Lower lobe of right lung (tissue), 2 donors: ENCODE measurements around the gene ZNRD2. TPM values are rescaled to one million over a fixed set of nuclear protein-coding genes. Genes with fewer than 3 reads are reported as not detected.

Experiments
- ATAC-seq, 2 donors: fragments of 200-7000 bp; cut with Tn5 transposase; one replicate each; pipeline ENCODE4 v1.9.1; 2020 to 2022; ENCODE audit warnings: mild to moderate bottlenecking in 2 of 2, moderate library complexity in 2 of 2
- DNase-seq: peaks from one replicate; pipeline ENCODE4 v3.0.0-alpha.2; 2020
- H3K27ac ChIP-seq: fragments of 200-600 bp; one replicate; pipeline ENCODE4 v1.8.0; 2022
- H3K27me3 ChIP-seq: fragments of 200-600 bp; one replicate; pipeline ENCODE4 v1.8.0; 2022; ENCODE audit warnings: low read depth
- H3K36me3 ChIP-seq: fragments of 200-600 bp; one replicate; pipeline ENCODE4 v1.8.0; 2022; ENCODE audit warnings: mild to moderate bottlenecking
- H3K4me1 ChIP-seq: fragments of 200-600 bp; one replicate; pipeline ENCODE4 v1.8.0; 2022
- H3K4me3 ChIP-seq: fragments of 200-600 bp; one replicate; pipeline ENCODE4 v1.8.0; 2022; ENCODE audit warnings: mild to moderate bottlenecking
- H3K9me3 ChIP-seq: fragments of 200-600 bp; one replicate; pipeline ENCODE4 v1.8.0; 2022
- intact Hi-C: fragments of 100-400 bp; cut with DNase I; formaldehyde crosslinking; loops from one replicate; pipeline ENCODE4 v1.11.0; 2022
- total RNA-seq: library from RNA; stranded (reverse); fragmentation: NEBNext Ultra II Directional; extraction: Animal tissue kit (Norgen Biotek cat#: 25700); gene quantifications from one replicate; pipeline ENCODE4 v1.2.1, GENCODE V29; 2021
- TF ChIP-seq, protein P1 (sequence below): fragments of 200-600 bp; IDR thresholded peaks from one replicate; pipeline ENCODE4 v1.8.0; 2022; ENCODE audit warnings: antibody characterized with exemption, mild to moderate bottlenecking
- donor health status: DM: no; HTN: yes; CAD: no; lungs with severe emphysema.

Gene ZNRD2
- total RNA-seq, 1 donor from 2014 or later: 25.1 TPM

DNA sequence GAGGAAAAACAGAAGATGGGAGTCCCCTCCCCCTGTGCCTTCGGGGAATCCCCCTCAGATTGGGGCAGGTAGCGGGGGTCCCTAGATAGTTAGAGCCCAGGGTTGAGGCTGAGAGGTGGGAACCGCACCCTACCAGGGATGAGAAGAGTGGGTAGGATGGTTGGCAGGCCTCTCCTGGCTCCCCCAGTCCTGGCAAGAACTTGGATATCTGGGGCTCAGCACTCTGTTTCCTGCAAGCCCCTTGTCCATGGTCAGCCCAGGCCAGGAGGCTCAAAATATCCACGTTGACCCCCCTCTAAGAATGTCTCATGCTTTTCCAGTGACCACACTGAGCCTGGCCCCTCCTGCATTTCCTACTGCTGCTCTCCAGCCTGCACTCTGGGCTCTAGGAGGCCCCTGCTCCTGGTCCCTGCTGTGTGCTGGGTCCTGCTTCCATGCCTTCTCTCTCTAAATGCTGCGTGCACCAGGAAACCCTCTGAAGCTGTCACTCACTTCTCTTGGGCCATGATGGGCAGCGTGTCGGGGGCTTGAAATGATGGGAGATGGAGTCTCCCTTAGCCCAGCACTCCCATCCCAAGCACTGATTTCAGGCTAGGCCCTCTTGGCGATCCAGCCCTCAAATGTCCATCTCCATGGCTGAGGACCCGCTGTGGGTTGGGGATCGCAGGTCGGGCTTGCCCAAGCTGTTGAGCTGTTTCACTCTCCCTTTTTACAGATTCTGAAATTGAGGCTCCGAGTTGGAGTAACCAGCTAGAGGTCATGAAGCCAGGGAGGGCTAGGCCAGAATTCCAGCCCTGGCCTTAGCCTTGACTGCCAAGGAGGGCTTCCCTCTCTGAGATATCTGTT is 41.7 kb downstream of the ZNRD2 start:
- DNase-seq (no peak), ATAC-seq (no peak)
- peak overlapping the region; percentile 95 for H3K4me3 ChIP-seq
- H3K9me3 ChIP-seq: no peaks in the 10 kb centered on the region
- intact Hi-C loops: no loop called here
- H3K36me3 ChIP-seq: peaks cover 48% of the 10 kb centered on the region
- H3K27me3 ChIP-seq: no peaks in the 10 kb centered on the region
- H3K4me1 ChIP-seq: peaks cover 67% of the 10 kb centered on the region
- TF ChIP-seq, protein P1, sequence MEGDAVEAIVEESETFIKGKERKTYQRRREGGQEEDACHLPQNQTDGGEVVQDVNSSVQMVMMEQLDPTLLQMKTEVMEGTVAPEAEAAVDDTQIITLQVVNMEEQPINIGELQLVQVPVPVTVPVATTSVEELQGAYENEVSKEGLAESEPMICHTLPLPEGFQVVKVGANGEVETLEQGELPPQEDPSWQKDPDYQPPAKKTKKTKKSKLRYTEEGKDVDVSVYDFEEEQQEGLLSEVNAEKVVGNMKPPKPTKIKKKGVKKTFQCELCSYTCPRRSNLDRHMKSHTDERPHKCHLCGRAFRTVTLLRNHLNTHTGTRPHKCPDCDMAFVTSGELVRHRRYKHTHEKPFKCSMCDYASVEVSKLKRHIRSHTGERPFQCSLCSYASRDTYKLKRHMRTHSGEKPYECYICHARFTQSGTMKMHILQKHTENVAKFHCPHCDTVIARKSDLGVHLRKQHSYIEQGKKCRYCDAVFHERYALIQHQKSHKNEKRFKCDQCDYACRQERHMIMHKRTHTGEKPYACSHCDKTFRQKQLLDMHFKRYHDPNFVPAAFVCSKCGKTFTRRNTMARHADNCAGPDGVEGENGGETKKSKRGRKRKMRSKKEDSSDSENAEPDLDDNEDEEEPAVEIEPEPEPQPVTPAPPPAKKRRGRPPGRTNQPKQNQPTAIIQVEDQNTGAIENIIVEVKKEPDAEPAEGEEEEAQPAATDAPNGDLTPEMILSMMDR: no peak
- peak overlapping the region; percentile 95 for H3K27ac ChIP-seq

DNA sequence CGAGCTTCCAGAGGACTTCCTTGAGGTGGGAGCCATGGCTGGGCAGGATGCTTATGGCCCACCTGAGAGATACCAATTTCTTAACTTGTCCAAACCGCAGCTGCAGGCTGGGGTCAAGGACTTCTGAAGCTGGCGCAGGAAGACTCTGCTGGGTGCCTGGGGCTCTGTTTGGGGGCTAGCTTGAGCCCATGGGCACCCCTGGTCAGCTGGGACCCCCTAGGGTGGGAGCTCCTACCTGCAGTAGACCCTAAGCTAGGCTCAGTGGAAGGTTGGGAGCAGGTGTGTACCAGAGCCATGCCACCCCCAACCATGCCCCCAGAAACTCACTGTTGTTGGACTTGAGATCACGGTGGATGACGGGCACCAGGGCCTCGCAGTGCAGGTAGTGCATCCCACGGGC is 42.4 kb downstream of the ZNRD2 start:
- Histone ChIP-seq H3K27me3 (no peaks in the 10 kb centered on the region), H3K9me3 (no peaks in the 10 kb centered on the region), H3K4me1 (peaks cover 69% of the 10 kb centered on the region), H3K36me3 (peaks cover 46% of the 10 kb centered on the region), H3K27ac (peak overlapping the region; percentile 95), H3K4me3 (peak overlapping the region; percentile 95)
- ATAC-seq (no peak), DNase-seq (no peak)
- TF ChIP-seq, protein P1: no peak
- intact Hi-C loops: no loop called here

DNA sequence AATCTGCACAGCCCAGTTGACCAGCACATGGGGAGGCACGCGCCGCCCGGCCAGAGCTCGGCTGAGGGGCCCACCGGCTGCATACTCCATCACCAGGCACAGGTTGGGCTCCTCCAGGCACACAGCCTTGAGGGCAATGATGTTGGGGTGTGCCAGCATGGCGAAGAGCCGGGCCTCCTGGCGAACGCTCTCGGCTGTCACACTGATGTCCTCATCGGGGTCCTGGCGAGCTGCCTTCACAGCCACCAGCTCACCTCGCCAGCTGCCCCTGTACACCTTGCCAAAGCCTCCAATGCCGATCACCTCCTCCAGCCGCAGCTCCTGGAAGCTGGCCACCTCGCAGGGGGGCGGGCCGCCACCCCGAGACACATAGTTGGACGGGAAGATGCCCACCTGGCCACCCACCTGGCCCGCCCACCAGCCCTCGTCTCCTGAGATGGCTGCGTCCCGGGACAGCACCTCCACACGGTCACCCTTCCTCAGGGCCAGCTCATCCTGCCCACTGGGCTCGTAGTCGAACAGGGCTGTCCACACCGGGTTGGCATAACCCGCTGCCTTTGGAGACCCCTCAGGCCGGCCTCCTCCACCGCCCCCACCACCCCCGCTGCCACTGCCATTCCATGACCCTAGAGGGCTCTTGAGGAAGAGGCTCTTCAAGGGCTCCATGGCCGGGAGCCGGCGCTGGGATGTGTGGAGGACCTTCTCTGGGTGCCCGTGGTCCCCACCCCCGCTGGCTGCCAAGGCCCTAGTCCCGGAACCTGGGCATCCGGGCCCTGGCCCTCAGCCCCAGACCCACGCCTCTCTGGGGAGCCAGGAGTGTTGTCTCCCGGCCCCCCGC is 43.0 kb downstream of the ZNRD2 start:
- peaks cover 65% of the 10 kb centered on the region for H3K4me1 ChIP-seq
- peak; percentile 70 for DNase-seq

DNA sequence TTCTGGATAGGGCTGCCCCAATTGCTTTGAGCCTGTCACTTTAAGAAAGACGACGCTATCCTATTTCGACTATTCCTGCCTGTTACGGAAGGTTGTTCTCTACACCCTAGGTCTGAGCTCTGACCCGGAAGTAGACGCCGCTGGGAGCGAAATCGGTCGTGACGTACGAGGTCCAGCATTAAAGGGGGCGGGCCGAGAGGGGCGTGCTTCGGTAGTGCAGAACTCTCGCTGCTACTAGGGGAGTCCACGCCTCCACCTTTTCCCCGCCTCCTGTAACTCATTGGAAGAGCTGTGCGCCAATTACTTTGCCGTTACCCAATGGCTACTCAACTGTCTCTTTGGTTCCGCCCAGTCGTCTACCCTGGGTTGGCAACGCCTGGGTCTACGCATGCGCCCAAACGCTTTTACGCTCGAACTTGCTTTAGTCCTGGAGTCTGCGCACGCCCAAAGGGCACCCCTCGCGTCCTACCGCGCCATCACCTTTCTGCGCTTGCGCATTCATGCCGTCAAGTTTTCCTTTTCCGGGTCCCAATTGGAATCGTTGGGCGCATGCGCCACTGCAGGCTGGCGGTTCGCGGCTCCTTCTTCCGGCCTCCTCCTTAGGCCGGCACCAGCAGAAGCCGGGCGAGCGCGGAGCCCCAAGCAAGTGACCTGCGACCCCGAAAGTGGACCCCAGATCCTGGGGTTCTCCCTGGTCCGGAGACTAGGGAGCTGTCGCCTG is 45.1 kb downstream of the ZNRD2 start, which contains the start of gene PCNX3:
Gene PCNX3, plus strand, starts transcription at position 548 of the 721 bp plus-strand sequence. CDS start 536 bp downstream, outside the sequence.
- Histone ChIP-seq H3K36me3 (peaks cover 46% of the 10 kb centered on the region), H3K27me3 (no peaks in the 10 kb centered on the region), H3K4me3 (peak within 1 kb of the TSS; percentile 95), H3K4me1 (peaks cover 44% of the 10 kb centered on the region), H3K27ac (peak within 1 kb of the TSS; percentile 95), H3K9me3 (no peaks in the 10 kb centered on the region)
- TF ChIP-seq, protein P1: no peak
- intact Hi-C loops: no loop called here
- ATAC-seq: peak; percentile 86 to 91
- peak; percentile 100 for DNase-seq

More for the DNA sequence above, 43.0 kb downstream of the ZNRD2 start:
- Histone ChIP-seq H3K9me3 (no peaks in the 10 kb centered on the region), H3K27ac (peak overlapping the region; percentile 95), H3K36me3 (peaks cover 46% of the 10 kb centered on the region), H3K4me3 (peak overlapping the region; percentile 95), H3K27me3 (no peaks in the 10 kb centered on the region)
- intact Hi-C loops: no loop called here
- peak; percentile 0 for ATAC-seq
- TF ChIP-seq, protein P1: no peak
